K562 (cell line): ENCODE measurements around the gene GPR22. TPM values are rescaled to one million over a fixed set of nuclear protein-coding genes. Genes with fewer than 3 reads are reported as not detected.
A peak's percentile ranks its signal among the peaks of the same experiment; 100 is the strongest.

ENCODE experiments used
- ATAC-seq: fragments of 200-7000 bp; cut with Tn5 transposase; 3 replicates; pipeline ENCODE4 v1.9.1; 2020; ENCODE audit warnings: moderate library complexity
- BruUV-seq: library from RNA; stranded (reverse); fragments of 400-500 nt; replicated peaks from 2 replicates; lab custom pipeline; 2021; lab: Mats Ljungman, UMichigan
- CTCF ChIA-PET: fragments of 300-600 bp; formaldehyde crosslinking; extraction: SDS; loops from one replicate; lab custom pipeline; 2021; ENCODE audit warnings: low intra/inter-chr PET ratio; lab: Yijun Ruan, JAX
- POLR2A ChIA-PET: fragments of 300-600, 350-650 bp; sonication (Branson Sonifier 250); formaldehyde crosslinking; extraction: SDS; loops from one replicate; lab custom pipeline; 2021; ENCODE audit warnings: antibody characterized with exemption, inconsistent platforms; lab: Yijun Ruan, JAX
- DNase-seq, 4 experiments: peaks; one replicate each; pipeline versions ENCODE4 v3.0.0 to v3.0.0-alpha.2; 2011 to 2018; ENCODE audit warnings: low spot score in 3 of 4, mixed read lengths in 3 of 4; ENCODE audit errors: extremely low read depth in 1 of 4
- FAIRE-seq: peaks from 2 replicates; lab custom pipeline; 2011; peaks lifted over from hg19 to GRCh38; lab: Jason Lieb, UNC
- H2AFZ ChIP-seq: 2 replicates; pipeline ENCODE4 v1.6.0; 2011; ENCODE audit warnings: low read depth, low read length, control low read depth, inconsistent platforms
- H3K27ac ChIP-seq: fragments of 200-600 bp; 3 replicates; pipeline ENCODE4 v1.8.0; 2011; ENCODE audit warnings: low read depth, mild to moderate bottlenecking, control low read depth, inconsistent platforms, low read length, moderate library complexity, mixed read lengths; ENCODE audit errors: extremely low read depth
- H3K27me3 ChIP-seq, 2 experiments: fragments of 300-600 bp in 1 of 2; 2 replicates in 1 of 2; 3 replicates in 1 of 2; pipeline versions ENCODE4 v1.6.0 to v1.8.0; 2011; ENCODE audit warnings: inconsistent platforms in 2 of 2, low read length in 2 of 2, mild to moderate bottlenecking in 1 of 2, mixed read lengths in 1 of 2, moderate library complexity in 1 of 2; ENCODE audit not compliant: control insufficient read depth in 2 of 2, insufficient read depth in 2 of 2
- H3K36me3 ChIP-seq: fragments of 300-600 bp; 3 replicates; pipeline ENCODE4 v1.8.0; 2011; ENCODE audit warnings: mild to moderate bottlenecking, low read length, inconsistent platforms; ENCODE audit not compliant: control insufficient read depth, insufficient read depth
- H3K4me1 ChIP-seq, 2 experiments: fragments of 200-600 bp in 1 of 2; replicated peaks in 1 of 2; 2 replicates in 1 of 2; 3 replicates in 1 of 2; pipeline versions ENCODE4 v1.5.1 to v1.8.0; 2011; ENCODE audit warnings: inconsistent platforms in 2 of 2, low read length in 2 of 2, mild to moderate bottlenecking in 1 of 2, mixed read lengths in 1 of 2, moderate library complexity in 1 of 2; ENCODE audit not compliant: control insufficient read depth in 2 of 2, insufficient read depth in 2 of 2
- H3K4me2 ChIP-seq: 2 replicates; pipeline ENCODE4 v1.6.1; 2011; ENCODE audit warnings: low read length, control low read depth, inconsistent platforms, mixed read lengths; ENCODE audit not compliant: insufficient read depth
- H3K4me3 ChIP-seq: fragments of 200-600 bp; sonication (generic), shearing (Covaris generic); 2 replicates; pipeline ENCODE4 v1.5.1; 2016; ENCODE audit warnings: control low read depth, inconsistent platforms
- H3K79me2 ChIP-seq: fragments of 200-600 bp; 3 replicates; pipeline ENCODE4 v1.8.0; 2011; ENCODE audit warnings: low read length, inconsistent platforms; ENCODE audit not compliant: control insufficient read depth, insufficient read depth
- H3K9ac ChIP-seq, 2 experiments: 2 replicates each; pipeline versions ENCODE4 v1.6.0 to v1.6.1; 2011; ENCODE audit warnings: low read depth in 2 of 2, low read length in 2 of 2, control low read depth in 1 of 2, inconsistent platforms in 1 of 2, mild to moderate bottlenecking in 1 of 2, mixed read lengths in 1 of 2; ENCODE audit not compliant: insufficient read depth in 1 of 2
- H3K9me1 ChIP-seq: one replicate; pipeline ENCODE4 v1.6.0; 2011; ENCODE audit warnings: inconsistent platforms, mild to moderate bottlenecking, low read length, moderate library complexity; ENCODE audit not compliant: control insufficient read depth, insufficient read depth
- H3K9me3 ChIP-seq: replicated peaks from 2 replicates; pipeline ENCODE4 v1.5.1; 2011; ENCODE audit warnings: low read depth, low read length, inconsistent platforms; ENCODE audit not compliant: control insufficient read depth, insufficient read depth
- H4K20me1 ChIP-seq: replicated peaks from 2 replicates; pipeline ENCODE4 v1.6.1; 2011; ENCODE audit warnings: low read length, inconsistent platforms, mixed read lengths; ENCODE audit not compliant: control insufficient read depth, insufficient read depth
- CEBPB ChIP-seq: fragments of 450-650 bp; IDR thresholded peaks from 2 replicates; pipeline ENCODE4 v1.6.1; 2016; ENCODE audit warnings: missing genetic modification characterization, missing compliant biosample characterization
- CEBPG ChIP-seq, 3 experiments: fragments of 200-800 bp in 1 of 3; sonication (Bioruptor generic) in 1 of 3; sonication (generic) in 1 of 3; formaldehyde crosslinking in 1 of 3; IDR thresholded peaks in 2 of 3; conservative IDR thresholded peaks in 1 of 3; 2 replicates each; pipeline versions ENCODE4 v1.6.1 to v1.8.0; 2016 to 2022; ENCODE audit warnings: missing compliant biosample characterization in 2 of 3, missing genetic modification characterization in 2 of 3, mild to moderate bottlenecking in 1 of 3, missing genetic modification reagents in 1 of 3
- PREB ChIP-seq: sonication (generic); formaldehyde crosslinking; IDR thresholded peaks from 2 replicates; pipeline ENCODE4 v1.8.1; 2023; ENCODE audit warnings: mild to moderate bottlenecking, missing genetic modification reagents
- PRPF4 ChIP-seq: fragments of 200-400 bp; formaldehyde crosslinking; IDR thresholded peaks from one replicate; pipeline ENCODE4 v1.6.1; 2017; ENCODE audit warnings: low read length, low read depth, mild to moderate bottlenecking; ENCODE audit not compliant: insufficient read depth, poor library complexity, severe bottlenecking
- SMAD1 ChIP-seq: fragments of 150-350 bp; IDR thresholded peaks from 2 replicates; pipeline ENCODE4 v1.6.1; 2014; ENCODE audit warnings: low read length, low read depth; ENCODE audit not compliant: partially characterized antibody
- STAG1 ChIP-seq: sonication (generic); formaldehyde crosslinking; IDR thresholded peaks from 2 replicates; pipeline ENCODE4 v1.5.0; 2020; ENCODE audit warnings: missing genetic modification reagents, borderline replicate concordance
- TRIM24 ChIP-seq, 2 experiments: fragments of 450-650 bp; IDR thresholded peaks; 2 replicates each; pipeline ENCODE4 v1.6.1; 2016
- WGBS: fragments of 100-300 bp; shearing (Covaris generic); methylation state at CpG from one replicate; pipeline ENCODE4 v1.1.6; 2016; ENCODE audit warnings: low coverage, mixed read lengths; ENCODE audit not compliant: insufficient coverage; ENCODE audit errors: missing lambda C conversion rate; 5-methylcytosine and 5-hydroxymethylcytosine counted together
- in situ Hi-C: fragments of 300-500 bp; cut with MboI; formaldehyde crosslinking; loops from 4 replicates; pipeline ENCODE4 v1.15.0; 2018; ENCODE audit warnings: inconsistent platforms, mixed read lengths
- intact Hi-C: fragments of 100-400 bp; cut with micrococcal nuclease; formaldehyde crosslinking; loops from 2 replicates; pipeline ENCODE4 v1.14.2; 2022
- polyA plus RNA-seq, 8 experiments: library from polyadenylated mRNA; depleted of rRNA in 4 of 8; stranded (reverse) in 5 of 8; unstranded in 3 of 8; fragments of >200 nt; fragmentation: Nextera tagmentation in 2 of 8; fragmentation: Illumina TruSeq in 1 of 8; extraction: Ambion mirVana in 2 of 8; extraction: Trizol in 1 of 8; gene quantifications; 2 replicates each; pipeline versions ENCODE4 v1.2.1 to v1.2.3, GENCODE V29; 2011 to 2014; ENCODE audit warnings: inconsistent platforms in 1 of 8, missing spikeins in 1 of 8
- total RNA-seq, 7 experiments: library from RNA; depleted of rRNA in 6 of 7; stranded (reverse); fragments of >200 nt in 6 of 7; fragmentation: Illumina TruSeq in 2 of 7; extraction: Trizol in 2 of 7; gene quantifications; 2 replicates each; pipeline versions ENCODE4 v1.2.1 to v1.2.3, GENCODE V29; 2011 to 2021; ENCODE audit warnings: low replicate concordance in 1 of 7
- TF ChIP-seq, protein P1 (sequence below): fragments of 250-450 bp; sonication (Bioruptor Pico); IDR thresholded peaks from 2 replicates; pipeline ENCODE4 v1.4.0; 2020
- TF ChIP-seq, protein P2 (sequence below), 2 experiments: fragments of 450-650 bp in 1 of 2; sonication (generic) in 1 of 2; formaldehyde crosslinking in 1 of 2; IDR thresholded peaks in 1 of 2; conservative IDR thresholded peaks in 1 of 2; 2 replicates each; pipeline versions ENCODE4 v1.6.1 to v1.8.1; 2016 to 2023; ENCODE audit warnings: mild to moderate bottlenecking in 2 of 2, moderate library complexity in 2 of 2, inconsistent platforms in 1 of 2, missing genetic modification reagents in 1 of 2

Gene GPR22
- total and polyA plus RNA-seq, 9 of the 15 experiments (the other 6 are each of a cell fraction or from before 2014, with no cell fraction given), result 0.07 to 0.20 TPM; not detected in 7

DNA sequence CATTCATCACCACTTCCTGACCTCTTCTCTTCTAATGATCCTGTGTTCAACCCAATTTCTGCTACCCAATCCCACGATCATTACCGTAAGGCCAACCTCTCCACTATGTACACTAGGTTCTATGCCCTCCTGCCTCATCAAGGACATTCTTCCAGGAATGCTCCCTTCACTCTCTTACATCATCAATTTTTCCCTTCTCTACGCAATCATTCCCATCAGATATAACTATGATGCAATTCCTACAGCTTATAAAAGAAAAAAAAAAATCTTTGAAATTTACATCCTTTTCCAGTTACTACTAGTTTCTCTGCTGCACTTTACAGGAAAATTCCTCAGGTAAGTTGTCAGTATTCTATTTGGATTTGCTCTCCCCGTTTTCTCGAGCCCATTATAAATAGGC lies 30.8 kb upstream of the GPR22 start:
- BruUV-seq, result no TSS peak
- Histone ChIP-seq H2AFZ (no peak overlapping the region), H3K9ac (no peak overlapping the region), H3K79me2 (no peaks in the 10 kb centered on the region), H3K4me1 (no peaks in the 10 kb centered on the region), H3K27me3 (no peaks in the 10 kb centered on the region), H3K4me3 (no peak overlapping the region), H3K9me1 (no peaks in the 10 kb centered on the region)
- peak; percentile 35; the same call in 2 of the 3 replicates for ATAC-seq
- ChIA-PET POLR2A (interaction anchor here (0.6 to 1.8 kb wide), 3 partner anchors 11 to 47 kb away, joined by 3 to 7 read pairs (median 3); no protein-coding TSS in a partner anchor), CTCF (no interaction called here)
- no peak for FAIRE-seq
- intact Hi-C loops (no loop called here), in situ Hi-C loops (no loop called here)
- 85% methylated on average over 5 of the region's 5 CpGs for WGBS
- TF ChIP-seq PRPF4 (no peak), TRIM24 (IDR thresholded peaks at IDR 0.05) (peak in 1 of 2 experiments; percentile 40; a peak in 1 of 4 replicates), STAG1 (CRISPR knock-in tag) (no peak), PREB (CRISPR knock-in tag) (no peak), CEBPG (CRISPR knock-in tag; IDR thresholded peaks at IDR 0.05) (no peak), CEBPG (tag; conservative IDR thresholded peaks at IDR 0.05 in 1 of 2, IDR thresholded peaks at IDR 0.05 in 1 of 2) (peak; percentile 78 to 84), SMAD1 (no peak), CEBPB (peak; percentile 82)
- TF ChIP-seq, protein P1, sequence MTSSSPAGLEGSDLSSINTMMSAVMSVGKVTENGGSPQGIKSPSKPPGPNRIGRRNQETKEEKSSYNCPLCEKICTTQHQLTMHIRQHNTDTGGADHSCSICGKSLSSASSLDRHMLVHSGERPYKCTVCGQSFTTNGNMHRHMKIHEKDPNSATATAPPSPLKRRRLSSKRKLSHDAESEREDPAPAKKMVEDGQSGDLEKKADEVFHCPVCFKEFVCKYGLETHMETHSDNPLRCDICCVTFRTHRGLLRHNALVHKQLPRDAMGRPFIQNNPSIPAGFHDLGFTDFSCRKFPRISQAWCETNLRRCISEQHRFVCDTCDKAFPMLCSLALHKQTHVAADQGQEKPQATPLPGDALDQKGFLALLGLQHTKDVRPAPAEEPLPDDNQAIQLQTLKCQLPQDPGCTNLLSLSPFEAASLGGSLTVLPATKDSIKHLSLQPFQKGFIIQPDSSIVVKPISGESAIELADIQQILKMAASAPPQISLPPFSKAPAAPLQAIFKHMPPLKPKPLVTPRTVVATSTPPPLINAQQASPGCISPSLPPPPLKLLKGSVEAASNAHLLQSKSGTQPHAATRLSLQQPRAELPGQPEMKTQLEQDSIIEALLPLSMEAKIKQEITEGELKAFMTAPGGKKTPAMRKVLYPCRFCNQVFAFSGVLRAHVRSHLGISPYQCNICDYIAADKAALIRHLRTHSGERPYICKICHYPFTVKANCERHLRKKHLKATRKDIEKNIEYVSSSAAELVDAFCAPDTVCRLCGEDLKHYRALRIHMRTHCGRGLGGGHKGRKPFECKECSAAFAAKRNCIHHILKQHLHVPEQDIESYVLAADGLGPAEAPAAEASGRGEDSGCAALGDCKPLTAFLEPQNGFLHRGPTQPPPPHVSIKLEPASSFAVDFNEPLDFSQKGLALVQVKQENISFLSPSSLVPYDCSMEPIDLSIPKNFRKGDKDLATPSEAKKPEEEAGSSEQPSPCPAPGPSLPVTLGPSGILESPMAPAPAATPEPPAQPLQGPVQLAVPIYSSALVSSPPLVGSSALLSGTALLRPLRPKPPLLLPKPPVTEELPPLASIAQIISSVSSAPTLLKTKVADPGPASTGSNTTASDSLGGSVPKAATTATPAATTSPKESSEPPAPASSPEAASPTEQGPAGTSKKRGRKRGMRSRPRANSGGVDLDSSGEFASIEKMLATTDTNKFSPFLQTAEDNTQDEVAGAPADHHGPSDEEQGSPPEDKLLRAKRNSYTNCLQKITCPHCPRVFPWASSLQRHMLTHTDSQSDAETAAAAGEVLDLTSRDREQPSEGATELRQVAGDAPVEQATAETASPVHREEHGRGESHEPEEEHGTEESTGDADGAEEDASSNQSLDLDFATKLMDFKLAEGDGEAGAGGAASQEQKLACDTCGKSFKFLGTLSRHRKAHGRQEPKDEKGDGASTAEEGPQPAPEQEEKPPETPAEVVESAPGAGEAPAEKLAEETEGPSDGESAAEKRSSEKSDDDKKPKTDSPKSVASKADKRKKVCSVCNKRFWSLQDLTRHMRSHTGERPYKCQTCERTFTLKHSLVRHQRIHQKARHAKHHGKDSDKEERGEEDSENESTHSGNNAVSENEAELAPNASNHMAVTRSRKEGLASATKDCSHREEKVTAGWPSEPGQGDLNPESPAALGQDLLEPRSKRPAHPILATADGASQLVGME (CRISPR knock-in tag), result no peak
- TF ChIP-seq, protein P2, sequence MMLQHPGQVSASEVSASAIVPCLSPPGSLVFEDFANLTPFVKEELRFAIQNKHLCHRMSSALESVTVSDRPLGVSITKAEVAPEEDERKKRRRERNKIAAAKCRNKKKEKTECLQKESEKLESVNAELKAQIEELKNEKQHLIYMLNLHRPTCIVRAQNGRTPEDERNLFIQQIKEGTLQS (IDR thresholded peaks at IDR 0.05), result peak; percentile 74
- TF ChIP-seq, protein P2 (CRISPR knock-in tag; conservative IDR thresholded peaks at IDR 0.05), result no peak
- TF ChIP-seq, all 486 proteins: peak for 4
- no peak overlapping the region for H3K4me2 ChIP-seq
- H3K36me3 ChIP-seq, result no peaks in the 10 kb centered on the region
- no peak for DNase-seq
- no peak overlapping the region for H3K27ac ChIP-seq
- H4K20me1 ChIP-seq, result no peaks in the 10 kb centered on the region
- H3K9me3 ChIP-seq, result no peaks in the 10 kb centered on the region
